BJ (cell line): ENCODE data around the gene LMX1B. TPM values are rescaled to one million over a fixed set of nuclear protein-coding genes. Genes with fewer than 3 reads are reported as not detected.

Source experiments
- CTCF ChIA-PET: fragments of 350-600 bp; formaldehyde crosslinking; extraction: SDS; loops from one replicate; lab custom pipeline; 2021; ENCODE audit warnings: antibody characterized with exemption, inconsistent platforms; lab: Yijun Ruan, JAX
- POLR2A ChIA-PET: fragments of 300-600 bp; sonication (Branson Sonifier 250); formaldehyde crosslinking; extraction: SDS; loops from one replicate; lab custom pipeline; 2021; ENCODE audit warnings: antibody characterized with exemption; lab: Charles Lee
- DNase-seq: peaks from one replicate; pipeline ENCODE4 v3.0.0-alpha.2; 2011; ENCODE audit warnings: low read depth
- H3K27me3 ChIP-seq: 2 replicates; pipeline ENCODE4 v1.6.0; 2011; ENCODE audit warnings: low read length; ENCODE audit not compliant: control insufficient read depth, insufficient read depth
- H3K36me3 ChIP-seq: 2 replicates; pipeline ENCODE4 v1.5.1; 2011; ENCODE audit warnings: low read length; ENCODE audit not compliant: control insufficient read depth, insufficient read depth
- H3K4me3 ChIP-seq: 2 replicates; pipeline ENCODE4 v1.5.1; 2011; ENCODE audit warnings: low read depth, mild to moderate bottlenecking, control low read depth, low read length
- polyA plus RNA-seq: library from polyadenylated mRNA; depleted of rRNA; stranded (reverse); fragments of >200 nt; gene quantifications from 2 replicates; pipeline ENCODE4 v1.2.3, GENCODE V29; 2011
- TF ChIP-seq, protein P1 (sequence below): IDR thresholded peaks from 2 replicates; pipeline ENCODE4 v1.5.1; 2011; ENCODE audit warnings: low read depth, mild to moderate bottlenecking, control low read depth, inconsistent platforms, low read length, moderate library complexity; ENCODE audit not compliant: insufficient read depth

LMX1B gene
- polyA plus RNA-seq, 1 experiment = not detected

DNA sequence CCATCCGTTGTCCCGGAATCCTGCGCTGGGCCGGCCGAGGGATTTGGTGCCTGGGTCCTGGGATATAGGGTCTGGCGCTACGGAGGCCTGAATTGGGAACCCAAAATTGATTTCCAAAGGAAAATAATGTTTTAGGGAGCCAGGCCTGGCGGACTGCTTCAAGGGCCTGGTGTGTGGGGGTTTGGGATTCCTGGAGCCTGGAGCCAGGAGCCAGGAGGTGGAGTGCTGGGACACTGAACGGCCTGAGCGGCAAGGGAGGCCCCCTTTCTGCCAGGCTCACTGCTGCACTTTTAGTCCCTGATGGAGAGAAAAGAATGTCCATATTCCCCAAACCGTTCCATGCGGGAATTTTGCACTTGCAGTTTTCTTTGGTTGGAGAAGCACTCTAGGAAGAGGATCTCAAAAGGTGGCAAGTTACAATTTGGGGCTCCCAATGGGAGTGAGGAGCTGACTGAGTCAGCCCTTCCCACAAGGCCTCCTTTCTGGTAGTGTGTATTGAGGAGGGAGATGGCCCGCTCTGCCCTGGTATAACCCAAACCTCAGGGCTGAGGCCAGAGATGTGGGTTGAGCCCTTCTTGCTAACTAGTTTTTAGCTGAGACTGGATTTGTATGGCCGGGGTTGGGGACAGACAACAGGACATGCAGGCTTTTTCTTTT, 2.2 kb downstream of the LMX1B start:
- no peak overlapping the region for H3K4me3 ChIP-seq
- no peak for DNase-seq
- peaks cover 57% of the 10 kb centered on the region for H3K27me3 ChIP-seq
- TF ChIP-seq, protein P1, sequence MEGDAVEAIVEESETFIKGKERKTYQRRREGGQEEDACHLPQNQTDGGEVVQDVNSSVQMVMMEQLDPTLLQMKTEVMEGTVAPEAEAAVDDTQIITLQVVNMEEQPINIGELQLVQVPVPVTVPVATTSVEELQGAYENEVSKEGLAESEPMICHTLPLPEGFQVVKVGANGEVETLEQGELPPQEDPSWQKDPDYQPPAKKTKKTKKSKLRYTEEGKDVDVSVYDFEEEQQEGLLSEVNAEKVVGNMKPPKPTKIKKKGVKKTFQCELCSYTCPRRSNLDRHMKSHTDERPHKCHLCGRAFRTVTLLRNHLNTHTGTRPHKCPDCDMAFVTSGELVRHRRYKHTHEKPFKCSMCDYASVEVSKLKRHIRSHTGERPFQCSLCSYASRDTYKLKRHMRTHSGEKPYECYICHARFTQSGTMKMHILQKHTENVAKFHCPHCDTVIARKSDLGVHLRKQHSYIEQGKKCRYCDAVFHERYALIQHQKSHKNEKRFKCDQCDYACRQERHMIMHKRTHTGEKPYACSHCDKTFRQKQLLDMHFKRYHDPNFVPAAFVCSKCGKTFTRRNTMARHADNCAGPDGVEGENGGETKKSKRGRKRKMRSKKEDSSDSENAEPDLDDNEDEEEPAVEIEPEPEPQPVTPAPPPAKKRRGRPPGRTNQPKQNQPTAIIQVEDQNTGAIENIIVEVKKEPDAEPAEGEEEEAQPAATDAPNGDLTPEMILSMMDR = no peak
- ChIA-PET POLR2A (no interaction called here), CTCF (interaction anchor here (1.0 to 1.5 kb wide), 2 partner anchors 89 to 166 kb away, joined by 5 to 6 read pairs; no protein-coding TSS in a partner anchor)
- no peaks in the 10 kb centered on the region for H3K36me3 ChIP-seq

- DNase-seq = no peak
- Histone ChIP-seq H3K27me3 (peaks cover 54% of the 10 kb centered on the region), H3K4me3 (no peak overlapping the region), H3K36me3 (no peaks in the 10 kb centered on the region)
- ChIA-PET CTCF (interaction anchor here (1.0 to 1.5 kb wide), 2 partner anchors 88 to 165 kb away, joined by 5 to 6 read pairs; no protein-coding TSS in a partner anchor), POLR2A (no interaction called here)
- TF ChIP-seq, protein P1 = no peak
Observed at GRCh38 chr9:126616521-126616976, 2.8 kb downstream of the LMX1B start.

DNA sequence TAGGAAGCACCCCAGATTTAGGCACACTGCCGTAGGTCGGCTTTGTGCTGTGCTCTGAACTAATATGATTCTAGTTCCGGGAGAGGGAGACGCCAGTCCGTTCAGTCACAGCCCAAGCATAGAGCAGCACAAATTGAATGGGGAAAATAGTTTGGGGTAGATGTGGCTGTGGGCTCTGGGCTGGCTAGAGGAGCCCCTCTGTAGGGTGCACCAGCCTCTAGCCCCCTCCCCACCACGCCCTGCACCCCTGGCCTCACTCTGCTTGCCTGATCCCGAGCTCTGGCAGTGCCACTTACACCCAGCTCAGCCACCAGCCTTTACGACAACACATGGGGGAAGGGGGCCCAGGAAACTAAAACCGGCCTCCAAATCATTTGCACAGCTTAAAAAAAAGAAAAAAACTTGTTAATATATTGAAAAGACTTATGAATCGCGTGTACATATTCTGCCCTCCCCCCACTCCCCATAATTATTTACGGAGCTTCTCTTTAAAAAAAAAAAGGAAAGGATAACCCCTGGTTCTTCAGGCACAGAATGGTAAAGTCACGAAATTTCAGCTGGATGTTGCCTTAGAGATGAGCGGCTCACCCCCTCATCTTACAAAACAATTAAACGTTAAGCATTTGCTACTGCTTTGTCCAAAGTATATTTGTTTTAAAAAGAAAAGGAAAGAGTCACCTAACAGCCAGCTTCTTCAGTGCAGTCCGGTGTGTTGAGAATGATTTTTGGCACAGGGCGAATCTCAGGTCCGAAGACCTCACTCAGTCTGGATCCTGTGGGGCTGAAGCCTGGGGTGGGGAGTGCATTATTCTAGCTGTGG, 3.5 kb downstream of the LMX1B start:
- TF ChIP-seq, protein P1 = no peak
- no peaks in the 10 kb centered on the region for H3K36me3 ChIP-seq
- peaks cover 48% of the 10 kb centered on the region for H3K27me3 ChIP-seq
- ChIA-PET CTCF (interaction anchor here (0.6 to 1.5 kb wide), 3 partner anchors 27 to 164 kb away, joined by 4 to 6 read pairs (median 5); no protein-coding TSS in a partner anchor), POLR2A (interaction anchor here (0.6 kb wide), 1 partner anchor 103 kb away, joined by 3 read pairs; no protein-coding TSS in a partner anchor)
- no peak overlapping the region for H3K4me3 ChIP-seq
- no peak for DNase-seq

DNA sequence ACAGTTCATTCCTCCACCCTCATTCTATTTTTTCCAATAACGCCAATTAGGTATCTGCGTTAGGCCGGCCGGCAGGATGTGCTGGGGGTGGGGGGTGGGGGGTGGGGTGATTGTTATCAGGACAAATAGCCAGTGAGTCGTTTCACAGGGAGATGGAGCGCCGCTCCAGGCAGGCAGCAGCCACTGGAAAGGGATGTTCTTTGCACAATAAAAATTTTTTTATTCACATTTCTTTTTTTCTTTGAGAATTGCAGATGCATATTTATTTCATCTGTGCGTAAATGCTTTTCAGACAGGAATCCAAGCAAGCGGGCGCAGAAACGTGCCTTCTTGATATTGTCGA, 4.1 kb downstream of the LMX1B start:
- Histone ChIP-seq H3K4me3 (no peak overlapping the region), H3K36me3 (no peaks in the 10 kb centered on the region), H3K27me3 (peaks cover 49% of the 10 kb centered on the region)
- ChIA-PET POLR2A (interaction anchor here (0.6 kb wide), 1 partner anchor 103 kb away, joined by 3 read pairs; no protein-coding TSS in a partner anchor), CTCF (interaction anchor here (0.6 kb wide), 1 partner anchor 27 kb away, joined by 4 read pairs; no protein-coding TSS in a partner anchor)
- TF ChIP-seq, protein P1 = no peak
- no peak for DNase-seq

DNA sequence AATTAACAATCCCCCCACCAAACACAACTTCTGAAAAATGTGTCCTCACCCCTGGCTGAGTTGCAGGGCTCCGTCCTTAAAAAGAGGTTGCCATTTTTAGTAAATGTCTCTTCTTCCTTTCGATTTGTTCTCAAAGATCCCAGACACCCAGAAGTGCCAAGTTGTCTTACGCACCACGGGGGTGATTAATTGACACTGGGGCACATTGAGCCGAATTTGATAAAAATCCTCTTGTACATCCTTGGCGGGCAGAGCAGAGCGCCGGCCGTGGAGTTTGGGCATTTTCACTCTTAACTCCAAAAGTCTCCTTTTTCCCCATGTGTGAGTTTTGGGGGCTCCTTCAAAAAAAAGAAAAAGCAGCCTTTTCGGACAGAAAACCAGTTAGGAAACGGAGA, 4.5 kb downstream of the LMX1B start:
- TF ChIP-seq, protein P1 = no peak
- ChIA-PET CTCF (no interaction called here), POLR2A (no interaction called here)
- Histone ChIP-seq H3K27me3 (peaks cover 48% of the 10 kb centered on the region), H3K36me3 (no peaks in the 10 kb centered on the region), H3K4me3 (no peak overlapping the region)
- no peak for DNase-seq
